HUDEP-2 (cell line): ENCODE measurements around the gene HNRNPUL1.
"Not testable (repeated sequence)": the region's sequence is repeated elsewhere in the genome, so short reads cannot be mapped to it uniquely, and the experiment has no call there.

Experiments
- DNase-seq, 76 experiments: peaks; one replicate each; lab custom pipeline; 2025; ENCODE audit not compliant: unreplicated experiment in 76 of 76; lab: John Stamatoyannopoulos, UW

HNRNPUL1 gene

DNA sequence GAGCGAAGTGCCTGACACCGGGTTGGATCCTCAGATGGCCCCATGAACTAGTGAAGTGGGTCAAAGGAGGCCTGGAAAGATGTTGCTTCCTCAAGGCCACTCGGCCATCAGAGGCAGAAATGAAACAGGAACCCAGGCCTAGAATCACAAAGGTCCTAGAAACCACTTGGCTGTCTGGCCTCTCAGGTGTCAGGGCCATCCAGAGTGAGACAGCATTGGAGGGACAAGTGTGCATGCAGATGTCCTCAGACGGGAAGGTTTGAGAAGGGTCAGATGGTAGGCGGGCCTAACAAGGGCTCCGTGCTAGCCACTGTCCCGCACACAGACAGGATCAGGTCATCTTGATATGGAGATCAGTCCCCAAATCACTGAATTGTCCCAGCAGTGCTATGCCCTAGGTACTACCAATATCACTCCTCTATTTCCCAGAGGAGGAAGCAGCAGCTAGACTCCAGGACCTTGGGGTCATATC, 60.1 kb downstream of the HNRNPUL1 start:
- DNase-seq, result peak in 6 of 76 experiments; percentile 17 to 49 (median 38)

DNA sequence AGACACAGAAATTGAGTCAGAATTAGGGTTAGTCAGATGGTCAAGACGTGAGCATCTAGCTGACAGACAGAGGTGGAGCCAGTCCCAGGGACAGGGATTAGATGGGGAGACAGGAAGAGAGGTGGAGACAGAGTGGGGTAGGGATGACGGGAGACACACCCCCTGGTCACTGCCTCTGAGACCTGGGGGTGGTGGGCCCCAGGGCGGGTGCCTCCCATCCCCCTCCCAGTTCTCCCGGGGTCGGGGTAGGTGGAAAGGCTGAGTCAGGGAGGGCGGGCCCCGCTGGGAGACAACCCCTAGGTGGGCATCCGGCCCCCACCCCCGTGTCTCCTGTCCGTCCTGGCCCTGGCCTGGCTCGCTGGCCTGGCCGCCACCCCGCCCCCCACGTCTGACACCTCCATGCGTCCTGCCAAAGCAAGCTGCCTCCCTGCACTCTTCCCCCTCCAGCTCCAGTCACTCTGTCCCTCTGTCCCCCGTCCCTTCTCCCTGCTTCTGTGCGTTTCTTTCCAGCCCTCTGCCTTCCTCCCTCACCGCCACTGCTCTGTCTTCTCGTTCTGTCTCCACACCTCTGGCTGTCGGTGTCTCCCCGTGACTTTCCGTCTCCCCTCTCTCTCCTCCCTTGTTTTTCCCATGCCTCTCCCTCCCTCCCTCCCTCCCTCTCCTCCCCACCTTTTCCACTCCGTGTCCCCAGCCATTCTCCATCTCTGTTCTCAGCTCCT, 60.9 kb downstream of the HNRNPUL1 start:
- peak in 8 of 76 experiments; percentile 16 to 50 (median 22) for DNase-seq

DNA sequence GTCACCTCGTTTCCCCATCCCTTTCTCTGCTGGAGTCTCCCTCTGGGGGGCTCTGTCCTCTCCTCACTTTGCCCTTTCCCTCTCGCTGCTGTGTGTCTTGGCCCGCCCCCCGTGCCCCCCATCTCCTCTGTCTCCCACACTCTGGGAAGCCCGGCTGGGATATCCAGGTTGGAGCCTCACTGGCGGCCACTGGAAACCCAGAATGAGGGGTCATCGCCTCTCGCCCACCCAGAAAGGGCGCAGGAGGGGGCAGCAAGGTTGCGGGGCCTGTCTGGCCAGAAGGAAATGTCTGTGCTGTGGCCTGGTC, 61.4 kb downstream of the HNRNPUL1 start:
- no peak for DNase-seq

DNA sequence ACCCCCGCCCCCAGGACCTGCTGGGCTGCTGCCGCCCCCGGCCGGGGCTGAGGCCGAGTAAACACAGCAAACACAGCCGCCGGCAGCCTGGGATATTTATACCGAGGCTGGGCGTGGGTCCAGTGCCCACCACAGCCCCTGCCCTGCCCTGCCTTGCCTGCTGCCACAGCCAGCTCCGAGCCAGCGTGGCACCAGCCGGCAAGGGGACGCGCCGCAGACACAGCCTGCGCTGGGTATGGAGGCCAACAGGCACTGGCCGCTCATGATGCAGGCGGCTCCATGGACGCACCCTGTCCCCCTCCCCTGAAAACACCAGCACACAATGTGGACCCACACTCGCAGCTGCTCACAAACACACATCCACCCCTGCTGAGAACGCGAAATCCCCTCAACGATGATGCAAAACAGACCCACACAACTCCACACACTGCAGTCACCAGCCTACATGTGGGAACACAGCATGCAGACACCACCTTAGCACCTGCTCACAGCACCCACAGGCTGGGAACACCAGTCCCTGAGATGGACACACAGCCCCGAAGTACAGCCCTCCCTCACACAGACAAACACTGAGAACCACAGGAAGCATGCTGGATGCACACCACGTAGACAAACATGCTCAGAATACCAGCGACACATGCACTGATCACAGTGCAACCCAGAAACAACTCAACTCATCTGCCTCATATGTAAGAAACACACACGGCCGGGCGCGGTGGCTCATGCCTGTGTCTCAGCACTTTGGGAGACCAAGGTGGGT, 62.0 kb downstream of the HNRNPUL1 start:
- DNase-seq, result peak in 1 of 76 experiments; percentile 12

DNA sequence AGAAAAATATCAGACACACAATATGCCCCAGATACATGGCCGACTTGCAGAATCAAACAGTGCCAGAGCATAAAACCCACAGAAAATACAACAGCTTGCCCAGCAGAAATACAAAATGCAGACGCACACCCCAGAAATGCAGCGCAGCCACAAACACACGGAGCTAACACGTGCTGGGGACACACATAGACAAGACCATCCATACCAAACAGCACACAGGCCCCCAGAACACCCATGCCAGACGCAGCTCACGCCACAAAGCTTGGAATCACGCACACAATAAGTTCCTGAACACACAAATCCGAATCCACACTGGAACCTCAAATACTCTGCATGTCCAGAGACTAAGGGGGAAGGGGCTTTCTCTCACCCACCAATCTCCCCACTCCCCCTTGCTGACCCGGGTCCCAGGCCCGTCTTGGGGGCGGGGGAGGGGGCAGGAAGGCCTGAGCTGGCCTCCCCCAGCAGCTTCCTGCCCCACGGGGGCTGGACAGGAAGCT, 63.0 kb downstream of the HNRNPUL1 start:
- DNase-seq, result peak in 1 of 76 experiments; percentile 39

DNA sequence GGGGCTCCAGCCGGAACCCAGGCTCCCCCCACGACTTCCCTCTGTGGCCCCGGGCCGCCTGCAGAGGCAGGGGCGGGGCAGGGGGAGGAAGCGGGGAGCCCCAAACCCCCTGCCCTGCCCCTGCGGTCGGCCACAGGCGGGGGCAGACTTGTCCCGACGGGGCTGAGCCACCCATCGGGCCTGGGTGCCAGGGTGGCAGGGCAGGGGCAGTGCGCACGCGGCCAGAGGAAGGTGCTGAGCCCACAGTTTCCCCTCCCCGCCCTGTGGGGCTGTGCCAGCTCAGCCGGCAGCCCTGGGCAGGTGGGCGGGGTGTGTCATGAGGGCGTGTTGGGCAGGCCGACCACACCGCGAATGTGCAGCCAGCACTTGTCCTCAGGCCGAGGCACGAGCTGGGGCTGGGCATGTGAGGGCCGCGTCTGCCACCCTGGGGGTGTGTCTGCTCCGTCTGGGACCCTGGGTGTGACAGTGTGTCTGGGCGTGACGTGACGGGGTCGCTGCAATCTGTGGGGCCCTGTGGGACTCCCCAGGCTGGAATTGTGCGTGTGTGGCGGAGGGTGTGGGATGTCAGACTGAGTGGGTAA, 63.5 kb downstream of the HNRNPUL1 start:
- DNase-seq, result peak in 66 of 76 experiments; percentile 35 to 89 (median 73)

DNA sequence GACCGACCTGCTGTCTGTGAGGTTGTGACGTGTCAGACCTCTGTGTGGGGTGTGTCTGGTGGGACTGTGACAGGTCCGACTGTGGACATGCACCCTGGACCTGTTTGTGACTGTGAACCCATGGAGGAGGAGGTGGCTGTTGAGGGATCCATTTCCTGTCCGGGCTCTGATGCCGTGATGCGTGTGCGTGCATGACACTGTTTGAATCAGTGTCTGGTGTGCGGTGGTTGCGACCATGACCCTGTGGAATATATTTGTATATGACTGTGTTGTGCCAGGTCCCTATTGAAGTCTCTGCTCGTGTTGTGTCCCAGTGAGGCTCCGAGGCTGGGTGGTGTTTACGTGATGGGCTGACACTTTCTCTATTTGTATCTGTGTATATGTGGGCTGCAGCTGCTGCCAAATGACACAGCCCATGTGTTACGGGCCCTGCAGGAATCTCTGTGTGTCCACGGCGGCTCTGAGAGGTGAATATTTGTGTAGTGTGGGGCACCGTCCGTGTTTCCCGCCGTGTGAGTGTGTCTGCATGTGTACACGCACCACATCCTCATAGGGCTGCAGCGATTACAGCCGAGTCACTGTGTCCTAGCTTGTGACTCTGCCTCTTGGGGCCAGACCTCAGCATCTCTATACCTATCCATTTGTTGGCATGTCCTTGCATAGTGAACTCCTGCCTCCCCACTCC, 64.1 kb downstream of the HNRNPUL1 start:
- no peak for DNase-seq

DNA sequence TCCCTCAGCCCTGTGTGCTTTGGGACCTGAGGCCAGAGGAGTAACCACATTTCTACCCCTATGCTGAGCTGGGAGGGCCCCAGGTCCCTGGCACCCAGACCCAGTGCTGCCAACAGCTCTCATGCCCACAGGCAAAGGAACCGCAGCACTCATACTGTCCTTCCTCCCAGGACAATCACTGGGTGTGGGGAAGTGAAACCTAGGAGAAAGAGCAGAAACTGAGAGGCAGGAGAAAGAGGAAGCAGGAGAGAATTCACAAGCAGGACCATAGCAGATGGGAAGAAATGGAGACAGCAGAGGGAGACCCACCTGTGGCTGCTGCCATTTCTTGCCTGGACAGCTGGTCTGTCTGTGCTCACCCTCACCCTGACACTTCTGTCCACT, 64.7 kb downstream of the HNRNPUL1 start:
- DNase-seq, result no peak

DNA sequence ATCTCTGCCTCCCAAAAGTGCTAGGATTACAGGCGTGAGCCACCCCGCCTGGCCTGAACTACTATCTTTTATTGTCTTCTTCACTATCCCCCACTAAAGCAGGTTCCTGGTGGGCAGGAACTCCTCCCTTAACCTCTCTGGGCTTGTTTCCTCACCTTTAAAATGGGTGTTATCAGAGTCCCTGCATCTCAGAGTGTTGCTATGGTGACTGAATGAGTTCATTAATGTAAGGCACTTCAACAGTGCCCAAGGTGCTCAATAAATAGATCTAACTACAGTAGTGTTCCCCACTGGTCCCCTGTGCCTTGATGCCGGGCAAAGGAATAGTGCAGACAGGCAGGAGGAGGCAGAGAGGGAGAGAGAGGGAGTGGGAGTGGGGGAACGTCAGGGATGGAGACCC, 66.3 kb downstream of the HNRNPUL1 start:
- DNase-seq, result no peak

DNA sequence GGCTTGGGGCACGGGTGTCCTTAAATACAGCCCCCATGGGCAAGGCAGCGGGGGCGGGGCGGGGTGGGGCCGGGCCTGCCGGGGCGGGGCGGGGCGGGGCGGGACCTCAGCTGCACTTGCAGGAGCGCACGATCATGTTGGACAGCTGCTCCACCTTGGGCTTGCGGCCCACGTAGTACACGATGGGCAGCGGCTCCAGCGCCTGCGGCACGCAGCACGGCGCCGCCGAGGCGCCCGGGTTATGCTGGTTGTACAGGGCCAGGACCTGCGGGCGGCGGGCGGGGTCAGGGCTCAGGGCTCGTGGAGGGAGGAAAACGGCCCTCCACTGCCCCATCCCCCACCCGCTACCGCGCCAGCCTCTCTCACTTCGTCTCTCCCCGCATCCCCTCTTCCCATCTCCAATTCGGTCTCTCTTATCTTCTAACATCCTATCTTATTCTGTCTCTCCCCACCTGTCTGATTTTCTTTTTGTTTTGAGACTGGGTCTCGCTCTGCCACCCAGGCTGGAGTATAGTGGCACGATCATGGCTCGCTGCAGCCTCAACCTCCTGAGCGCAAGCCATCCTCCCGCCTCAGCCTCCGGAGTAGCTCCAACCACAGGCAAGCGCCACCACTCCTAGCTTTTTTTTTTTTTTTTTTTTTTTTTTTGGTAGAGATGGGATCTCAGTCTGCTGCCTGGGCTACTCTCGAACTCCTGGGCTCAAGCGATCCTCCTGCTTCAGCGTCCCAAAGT, 66.9 kb downstream of the HNRNPUL1 start:
- no peak for DNase-seq

DNA sequence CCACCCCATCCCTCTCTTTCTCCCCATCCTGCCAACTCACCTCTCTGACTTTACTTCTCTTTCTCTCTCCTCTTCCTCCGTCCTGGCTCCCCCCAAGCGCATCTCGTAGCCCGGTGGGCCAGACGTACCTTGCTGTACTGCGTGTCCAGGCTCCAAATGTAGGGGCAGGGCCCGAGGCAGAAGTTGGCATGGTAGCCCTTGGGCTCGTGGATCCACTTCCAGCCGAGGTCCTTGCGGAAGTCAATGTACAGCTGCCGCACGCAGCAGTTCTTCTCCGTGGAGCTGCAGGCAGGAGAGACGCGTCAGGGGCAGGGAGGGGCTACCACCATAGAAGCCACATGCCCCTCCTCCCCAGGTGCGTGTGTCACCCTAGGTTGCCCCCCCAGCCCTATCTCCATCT, 67.8 kb downstream of the HNRNPUL1 start:
- DNase-seq, result no peak

DNA sequence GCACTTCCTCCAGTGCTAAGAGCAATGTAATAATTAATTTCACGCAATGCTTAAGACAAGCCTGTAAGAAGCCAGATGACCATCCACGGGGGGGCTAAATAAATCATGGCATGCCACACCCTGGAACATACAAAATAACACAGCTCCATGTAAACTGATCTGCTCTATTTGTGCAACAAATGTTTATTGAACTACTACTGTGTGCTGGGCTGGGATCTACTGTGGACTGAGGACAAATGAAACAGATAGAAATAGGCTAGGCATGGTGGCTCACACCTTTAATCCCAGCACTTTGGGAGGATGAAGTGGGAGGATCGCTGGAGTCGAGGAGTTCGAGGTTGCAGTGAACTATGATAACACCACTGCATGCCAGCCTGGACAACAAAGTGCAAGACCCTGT, 68.3 kb downstream of the HNRNPUL1 start:
- DNase-seq, result no peak

DNA sequence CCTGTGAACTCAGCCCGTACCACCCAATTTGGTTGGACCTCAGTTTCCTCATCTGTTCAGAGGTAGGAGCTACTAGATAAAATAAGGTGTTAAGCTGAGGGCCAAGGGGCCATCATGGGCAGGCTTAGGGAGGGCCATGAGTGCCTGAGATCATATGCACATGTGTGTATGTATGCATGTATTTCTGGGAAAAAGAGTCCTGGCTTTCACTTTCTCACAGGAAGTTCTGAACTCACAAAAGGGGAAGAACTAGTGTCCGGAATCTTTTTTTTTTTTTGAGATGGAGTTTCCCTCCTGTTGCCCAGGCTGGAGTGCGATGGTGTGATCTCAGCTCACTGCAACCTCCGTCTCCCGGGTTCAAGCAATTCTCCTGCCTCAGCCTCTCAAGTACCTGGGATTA, 70.6 kb downstream of the HNRNPUL1 start:
- DNase-seq, result no peak

DNA sequence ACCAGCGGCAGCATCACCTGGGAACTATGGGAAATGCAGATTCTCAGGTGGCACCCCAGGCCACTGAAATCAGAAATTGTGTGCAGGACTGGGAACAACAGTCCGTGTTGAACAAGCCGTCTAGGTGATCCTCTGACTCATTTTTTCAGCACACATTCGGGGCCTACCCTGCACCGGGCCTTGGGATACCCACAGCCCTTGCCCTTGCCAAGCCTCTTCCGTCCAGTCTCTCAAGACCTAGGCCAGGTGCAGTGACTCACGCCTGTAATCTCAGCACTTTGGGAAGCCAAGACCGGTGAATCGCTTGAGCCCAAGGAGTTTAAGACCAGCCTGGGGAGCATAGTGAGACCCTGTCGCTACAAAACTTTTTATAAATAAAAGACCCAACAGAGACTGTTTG, 71.3 kb downstream of the HNRNPUL1 start:
- DNase-seq, result no peak

DNA sequence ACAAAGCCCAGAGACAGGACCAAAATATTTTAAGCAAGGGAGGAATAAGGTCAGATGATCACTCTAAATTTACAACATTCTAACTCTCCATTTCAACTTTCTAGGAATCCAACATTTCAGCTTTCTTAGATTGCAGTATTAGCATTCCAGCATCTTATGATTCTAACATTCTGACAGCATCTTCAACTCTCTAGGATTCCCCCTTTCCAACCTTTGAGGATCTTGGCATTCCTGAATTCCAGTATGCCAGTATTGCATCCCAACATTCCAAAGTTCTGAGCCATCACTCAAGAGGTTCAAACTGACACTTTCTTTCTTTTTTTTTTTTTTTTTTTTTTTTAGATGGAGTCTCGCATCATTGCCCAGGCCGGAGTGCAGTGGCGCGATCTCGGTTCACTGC, 75.8 kb downstream of the HNRNPUL1 start:
- no peak for DNase-seq

DNA sequence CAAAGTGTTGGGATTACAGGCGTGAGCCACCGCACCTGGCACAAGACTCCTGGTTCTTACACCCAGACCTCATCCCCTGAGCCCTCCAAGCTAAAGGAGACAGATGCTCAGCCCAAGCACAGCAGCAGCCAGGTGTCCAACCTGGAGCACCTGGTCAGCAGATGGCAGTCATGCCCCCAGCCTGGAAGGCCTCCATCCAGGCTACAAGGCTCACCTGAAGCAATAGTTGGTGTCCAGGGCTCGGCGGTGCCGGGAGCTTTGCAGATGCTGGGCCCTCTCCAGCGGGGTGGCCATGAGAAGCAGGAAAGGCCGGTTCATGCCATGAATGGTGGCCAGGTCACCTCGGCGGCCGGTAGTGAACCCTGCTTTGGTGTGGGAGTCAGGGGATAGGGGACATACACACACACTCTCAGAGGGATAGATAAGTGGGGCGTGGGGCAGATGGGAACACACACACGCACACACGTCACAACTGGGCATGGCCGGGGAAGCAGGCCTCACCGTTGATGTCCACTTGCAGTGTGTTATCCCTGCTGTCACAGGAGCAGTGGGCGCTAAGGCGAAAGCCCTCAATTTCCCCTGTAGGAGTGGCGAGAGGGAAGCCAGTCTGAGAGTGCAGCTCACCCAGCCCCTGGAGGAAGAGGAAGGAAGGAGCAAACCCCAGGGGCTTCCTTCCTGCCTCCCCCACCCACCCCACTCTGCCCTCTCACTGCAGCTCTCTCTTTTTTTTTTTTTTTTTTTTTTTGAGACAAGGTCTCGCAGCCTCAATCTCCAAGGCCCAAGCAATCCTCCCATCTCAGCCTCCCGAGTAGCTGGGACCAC, 77.7 kb downstream of the HNRNPUL1 start:
- no peak for DNase-seq

DNA sequence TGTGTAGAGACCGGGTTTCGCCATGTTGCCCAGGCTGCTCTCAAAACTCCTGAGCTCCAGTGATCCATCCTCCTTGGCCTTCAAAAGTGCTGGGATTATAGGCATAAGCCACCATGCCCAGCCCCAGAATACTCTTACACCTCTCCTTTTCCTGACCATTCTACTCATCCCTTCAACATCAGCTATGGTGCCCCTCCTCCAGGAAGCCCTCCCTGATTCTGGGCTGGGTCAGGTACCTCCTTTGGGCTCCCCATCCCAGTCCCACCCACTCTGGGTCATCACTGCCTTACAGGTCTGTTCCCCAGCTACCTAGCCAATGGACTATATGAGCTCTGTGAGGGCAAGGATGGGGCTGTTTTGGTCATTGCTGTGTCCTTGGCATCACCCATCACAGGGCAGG, 80.0 kb downstream of the HNRNPUL1 start:
- DNase-seq, result no peak

DNA sequence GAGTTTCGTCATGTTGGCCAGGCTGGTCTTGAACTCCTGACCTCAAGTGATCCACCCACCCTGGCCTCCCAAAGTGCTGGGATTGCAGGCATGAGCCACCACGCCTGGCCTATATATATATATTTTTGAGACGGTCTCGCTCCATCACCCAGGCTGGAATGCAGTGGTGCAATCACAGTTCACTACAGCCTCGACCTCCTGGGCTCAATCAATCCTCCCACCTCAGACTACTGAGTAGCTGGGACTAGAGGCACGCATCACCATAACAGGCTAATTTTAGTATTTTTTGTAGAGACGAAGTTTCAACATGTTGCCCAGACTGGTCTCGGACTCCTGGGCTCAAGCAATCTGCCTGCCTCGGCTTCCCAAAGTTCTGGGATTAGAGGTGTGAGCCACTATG, 82.7 kb downstream of the HNRNPUL1 start:
- DNase-seq, result not testable (repeated sequence)

DNA sequence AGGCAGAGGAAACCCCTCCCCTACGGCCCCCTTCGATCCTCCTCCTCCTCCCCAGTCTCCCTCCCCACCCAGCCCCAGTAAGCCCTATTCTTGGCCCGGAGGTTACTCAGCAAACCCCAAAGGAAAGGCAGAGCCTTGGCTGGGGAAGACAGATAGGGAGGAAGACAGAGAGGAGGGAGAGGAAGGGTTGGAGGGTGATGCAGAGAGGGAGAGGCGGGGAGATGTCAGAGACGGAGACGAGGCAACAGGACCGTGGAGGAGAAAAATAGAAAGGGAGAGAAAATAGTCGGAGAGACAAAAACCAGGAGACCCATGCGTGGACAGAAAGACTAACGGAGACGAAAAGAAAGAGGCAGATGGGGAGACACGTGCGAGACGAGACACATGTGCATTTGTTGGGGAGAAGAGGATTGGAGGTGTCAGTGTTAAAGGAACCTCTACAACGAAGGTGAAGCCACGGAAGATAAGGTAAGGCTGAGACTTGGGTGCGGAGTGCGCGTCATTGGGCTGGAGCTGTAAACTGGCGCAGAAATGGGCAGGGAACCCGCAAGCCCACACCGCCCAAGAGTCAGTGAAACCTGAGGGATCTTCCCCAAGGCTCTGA, 86.7 kb downstream of the HNRNPUL1 start:
- DNase-seq, result peak in 35 of 76 experiments; percentile 18 to 63 (median 35)
